OCI-LY3 (cell line): ENCODE data around the gene CCNJL.
A peak's percentile ranks its signal among the peaks of the same experiment; 100 is the strongest.

ENCODE experiments used
- H2AFZ ChIP-seq: fragments of 200-600, 300-600 bp; shearing (Covaris generic); 2 replicates; pipeline ENCODE4 v1.6.0; 2014; ENCODE audit warnings: antibody characterized with exemption, low read depth, low read length
- H3K27ac ChIP-seq: fragments of 200-600, 300-600 bp; sonication (generic); 2 replicates; pipeline ENCODE4 v1.5.1; 2014; ENCODE audit warnings: mild to moderate bottlenecking, low read length, moderate library complexity, mixed read lengths
- H3K27me3 ChIP-seq: fragments of 200-600, 300-600 bp; sonication (generic); 2 replicates; pipeline ENCODE4 v1.6.1; 2014; ENCODE audit warnings: low read depth, low read length, mixed read lengths
- H3K36me3 ChIP-seq: fragments of 200-600, 300-600 bp; sonication (generic); replicated peaks from 2 replicates; pipeline ENCODE3; 2014; ENCODE audit warnings: low read depth, low read length, mixed read lengths
- H3K4me1 ChIP-seq: fragments of 300-600, 200-600 bp; sonication (generic); 2 replicates; pipeline ENCODE4 v1.6.1; 2014; ENCODE audit warnings: low read length, mixed read lengths
- H3K4me2 ChIP-seq: fragments of 200-600, 300-600 bp; sonication (generic); 2 replicates; pipeline ENCODE4 v1.6.1; 2014; ENCODE audit warnings: low read length, mixed read lengths
- H3K4me3 ChIP-seq: fragments of 300-600, 200-600 bp; sonication (generic); 2 replicates; pipeline ENCODE4 v1.5.1; 2014; ENCODE audit warnings: antibody characterized with exemption, mild to moderate bottlenecking, low read length, moderate library complexity
- H3K79me2 ChIP-seq: fragments of 300-600, 200-600 bp; shearing (Covaris generic); 2 replicates; pipeline ENCODE4 v1.6.1; 2014; ENCODE audit warnings: mild to moderate bottlenecking, low read length, mixed read lengths
- H3K9ac ChIP-seq: fragments of 300-600, 200-600 bp; shearing (Covaris generic); 2 replicates; pipeline ENCODE4 v1.6.0; 2014; ENCODE audit warnings: mild to moderate bottlenecking, low read length, moderate library complexity
- H3K9me3 ChIP-seq: fragments of 200-600, 300-600 bp; shearing (Covaris generic); 2 replicates; pipeline ENCODE4 v1.6.1; 2014; ENCODE audit warnings: low read length, mixed read lengths; ENCODE audit not compliant: insufficient read depth
- H4K20me1 ChIP-seq: fragments of 200-600, 300-600 bp; sonication (generic); 2 replicates; pipeline ENCODE4 v1.6.1; 2016; ENCODE audit warnings: low read length, mixed read lengths; ENCODE audit not compliant: insufficient read depth
- CTCF ChIP-seq: fragments of 200-600, 300-600 bp; sonication (generic); IDR thresholded peaks from 2 replicates; pipeline ENCODE4 v1.5.1; 2014; ENCODE audit warnings: antibody characterized with exemption, low read length, low read depth
- EZH2phosphoT487 ChIP-seq: fragments of 200-600 bp; shearing (Covaris generic); IDR thresholded peaks from 2 replicates; pipeline ENCODE4 v1.6.1; 2018; ENCODE audit warnings: antibody characterized with exemption, mixed run types, low read depth

The CCNJL gene

GRCh38 chr5:160266752-160267345 lies 45.5 kb downstream of the CCNJL start:
- no peak overlapping the region for H2AFZ ChIP-seq
- no peaks in the 10 kb centered on the region for H4K20me1 ChIP-seq
- H3K9me3 ChIP-seq = no peaks in the 10 kb centered on the region
- H3K9ac ChIP-seq = no peak overlapping the region
- H3K4me2 ChIP-seq = no peak overlapping the region
- no peaks in the 10 kb centered on the region for H3K79me2 ChIP-seq
- TF ChIP-seq CTCF = no peak
- TF ChIP-seq EZH2phosphoT487 = no peak
- no peak overlapping the region for H3K4me3 ChIP-seq
- no peaks in the 10 kb centered on the region for H3K27me3 ChIP-seq
- H3K36me3 ChIP-seq = no peaks in the 10 kb centered on the region
- H3K27ac ChIP-seq = no peak overlapping the region
- H3K4me1 ChIP-seq = peaks cover 13% of the 10 kb centered on the region

- Histone ChIP-seq H3K4me1 (peaks cover 14% of the 10 kb centered on the region), H3K4me3 (no peak overlapping the region), H3K27me3 (no peaks in the 10 kb centered on the region), H3K9ac (no peak overlapping the region), H3K79me2 (no peaks in the 10 kb centered on the region), H3K4me2 (no peak overlapping the region), H3K36me3 (no peaks in the 10 kb centered on the region), H3K27ac (no peak overlapping the region), H2AFZ (no peak overlapping the region), H4K20me1 (no peaks in the 10 kb centered on the region), H3K9me3 (no peaks in the 10 kb centered on the region)
- TF ChIP-seq CTCF (no peak), EZH2phosphoT487 (no peak)
Observed at GRCh38 chr5:160266044-160266443, 46.3 kb downstream of the CCNJL start.

- Histone ChIP-seq H3K4me1 (peaks cover 18% of the 10 kb centered on the region), H3K9me3 (no peaks in the 10 kb centered on the region), H3K79me2 (no peaks in the 10 kb centered on the region), H2AFZ (no peak overlapping the region; the same call in 1 of the 2 replicates), H3K27me3 (no peaks in the 10 kb centered on the region), H3K4me2 (no peak overlapping the region), H3K4me3 (no peak overlapping the region), H3K9ac (no peak overlapping the region), H4K20me1 (no peaks in the 10 kb centered on the region), H3K27ac (no peak overlapping the region), H3K36me3 (no peaks in the 10 kb centered on the region)
- TF ChIP-seq CTCF (no peak), EZH2phosphoT487 (no peak)
Observed at GRCh38 chr5:160263326-160263855, 49.0 kb downstream of the CCNJL start.

GRCh38 chr5:160262151-160263074 lies 50.0 kb downstream of the CCNJL start:
- Histone ChIP-seq H3K27ac (no peak overlapping the region), H3K9me3 (no peaks in the 10 kb centered on the region), H3K27me3 (no peaks in the 10 kb centered on the region), H3K4me2 (peak overlapping the region; percentile 42), H3K9ac (no peak overlapping the region), H3K79me2 (no peaks in the 10 kb centered on the region), H3K4me1 (peaks cover 18% of the 10 kb centered on the region), H3K4me3 (no peak overlapping the region), H3K36me3 (no peaks in the 10 kb centered on the region), H2AFZ (peak overlapping the region; percentile 66), H4K20me1 (no peaks in the 10 kb centered on the region)
- no peak for TF ChIP-seq EZH2phosphoT487
- no peak for TF ChIP-seq CTCF
